HepG2 (cell line): Measurements from ENCODE around the gene PRDM12. TPM values are rescaled to one million over a fixed set of nuclear protein-coding genes. Genes with fewer than 3 reads are reported as not detected.

Experiments
- ATAD3A ChIP-seq: sonication (generic); formaldehyde crosslinking; IDR thresholded peaks from 2 replicates; pipeline ENCODE4 v1.4.0; 2020; ENCODE audit warnings: missing genetic modification reagents
- CBX5 ChIP-seq: sonication (generic); formaldehyde crosslinking; IDR thresholded peaks from 2 replicates; pipeline ENCODE4 v1.4.0; 2020; ENCODE audit warnings: missing genetic modification reagents, borderline replicate concordance
- HCFC1 ChIP-seq: fragments of 150-350 bp; IDR thresholded peaks from 2 replicates; pipeline ENCODE4 v1.6.1; 2014; ENCODE audit warnings: low read depth, low read length
- HIVEP1 ChIP-seq: sonication (generic); formaldehyde crosslinking; IDR thresholded peaks from 2 replicates; pipeline ENCODE4 v1.4.0; 2020; ENCODE audit warnings: mild to moderate bottlenecking, missing genetic modification reagents
- KDM1A ChIP-seq: IDR thresholded peaks from 2 replicates; pipeline ENCODE4 v1.6.1; 2016; ENCODE audit warnings: missing compliant biosample characterization
- MAZ ChIP-seq, 2 experiments: sonication (generic) in 1 of 2; formaldehyde crosslinking in 1 of 2; IDR thresholded peaks; 2 replicates each; pipeline versions ENCODE4 v1.5.0 to v1.6.1; 2012 to 2020; ENCODE audit warnings: low read depth in 2 of 2, mild to moderate bottlenecking in 2 of 2, borderline replicate concordance in 1 of 2, improper control_type of control experiment in 1 of 2, low read length in 1 of 2, missing genetic modification reagents in 1 of 2, moderate library complexity in 1 of 2
- RAD51 ChIP-seq: fragments of 450-650 bp; IDR thresholded peaks from 2 replicates; pipeline ENCODE4 v1.6.1; 2016; ENCODE audit warnings: borderline replicate concordance
- SMC3 ChIP-seq: IDR thresholded peaks from 2 replicates; pipeline ENCODE4 v1.6.1; 2011; ENCODE audit warnings: low read length, improper control_type of control experiment
- ZKSCAN8 ChIP-seq: IDR thresholded peaks from 2 replicates; pipeline ENCODE4 v1.6.1; 2016; ENCODE audit warnings: borderline replicate concordance, missing genetic modification reagents, missing compliant biosample characterization
- ZNF121 ChIP-seq: sonication (generic); formaldehyde crosslinking; IDR thresholded peaks from 2 replicates; pipeline ENCODE4 v1.5.0; 2020; ENCODE audit warnings: mild to moderate bottlenecking, missing genetic modification reagents
- ZNF230 ChIP-seq: sonication (generic); formaldehyde crosslinking; IDR thresholded peaks from 2 replicates; pipeline ENCODE4 v1.4.0; 2020; ENCODE audit warnings: mild to moderate bottlenecking, missing genetic modification reagents
- ZNF451 ChIP-seq: sonication (generic); formaldehyde crosslinking; IDR thresholded peaks from 2 replicates; pipeline ENCODE4 v1.5.0; 2020; ENCODE audit warnings: mild to moderate bottlenecking, missing genetic modification reagents
- ZSCAN20 ChIP-seq: sonication (generic); formaldehyde crosslinking; IDR thresholded peaks from 2 replicates; pipeline ENCODE4 v1.4.0; 2020; ENCODE audit warnings: missing genetic modification reagents, mild to moderate bottlenecking, borderline replicate concordance
- polyA plus RNA-seq, 8 experiments: library from polyadenylated mRNA; depleted of rRNA in 3 of 8; stranded (reverse) in 7 of 8; unstranded in 1 of 8; fragments of >200 nt; fragmentation: Illumina TruSeq in 4 of 8; extraction: Trizol in 4 of 8; gene quantifications; 2 replicates each; pipeline versions ENCODE4 v1.2.1 to v1.2.3, GENCODE V29; 2011 to 2016; ENCODE audit warnings: low read depth in 4 of 8, missing spikeins in 1 of 8, mixed read lengths in 1 of 8; ENCODE audit not compliant: insufficient read depth in 1 of 8
- total RNA-seq, 5 experiments: library from RNA; depleted of rRNA; stranded (reverse); fragments of >200 nt; fragmentation: Illumina TruSeq; extraction: Trizol; gene quantifications; 2 replicates each; pipeline ENCODE4 v1.2.3, GENCODE V29; 2016; ENCODE audit warnings: low read depth in 1 of 5
- TF ChIP-seq, protein P1 (sequence below): sonication (generic); formaldehyde crosslinking; conservative IDR thresholded peaks from 2 replicates; pipeline ENCODE4 v1.8.0; 2022; ENCODE audit warnings: low read depth, missing genetic modification reagents
- TF ChIP-seq, protein P2 (sequence below): sonication (generic); formaldehyde crosslinking; IDR thresholded peaks from 2 replicates; pipeline ENCODE4 v1.5.0; 2020; ENCODE audit warnings: missing genetic modification reagents
- TF ChIP-seq, protein P3 (sequence below), 2 experiments: IDR thresholded peaks; 2 replicates each; pipeline ENCODE4 v1.6.1; 2011 to 2012; ENCODE audit warnings: low read length in 2 of 2, borderline replicate concordance in 1 of 2, low read depth in 1 of 2, mild to moderate bottlenecking in 1 of 2, moderate library complexity in 1 of 2
- TF ChIP-seq, protein P4 (sequence below): sonication (generic); formaldehyde crosslinking; IDR thresholded peaks from 2 replicates; pipeline ENCODE4 v1.4.0; 2020; ENCODE audit warnings: missing genetic modification reagents

Gene PRDM12
- total and polyA plus RNA-seq, 2 of the 13 experiments (the other 11 are each of a cell fraction or from before 2014, with no cell fraction given) = 0.04 to 0.07 TPM

DNA sequence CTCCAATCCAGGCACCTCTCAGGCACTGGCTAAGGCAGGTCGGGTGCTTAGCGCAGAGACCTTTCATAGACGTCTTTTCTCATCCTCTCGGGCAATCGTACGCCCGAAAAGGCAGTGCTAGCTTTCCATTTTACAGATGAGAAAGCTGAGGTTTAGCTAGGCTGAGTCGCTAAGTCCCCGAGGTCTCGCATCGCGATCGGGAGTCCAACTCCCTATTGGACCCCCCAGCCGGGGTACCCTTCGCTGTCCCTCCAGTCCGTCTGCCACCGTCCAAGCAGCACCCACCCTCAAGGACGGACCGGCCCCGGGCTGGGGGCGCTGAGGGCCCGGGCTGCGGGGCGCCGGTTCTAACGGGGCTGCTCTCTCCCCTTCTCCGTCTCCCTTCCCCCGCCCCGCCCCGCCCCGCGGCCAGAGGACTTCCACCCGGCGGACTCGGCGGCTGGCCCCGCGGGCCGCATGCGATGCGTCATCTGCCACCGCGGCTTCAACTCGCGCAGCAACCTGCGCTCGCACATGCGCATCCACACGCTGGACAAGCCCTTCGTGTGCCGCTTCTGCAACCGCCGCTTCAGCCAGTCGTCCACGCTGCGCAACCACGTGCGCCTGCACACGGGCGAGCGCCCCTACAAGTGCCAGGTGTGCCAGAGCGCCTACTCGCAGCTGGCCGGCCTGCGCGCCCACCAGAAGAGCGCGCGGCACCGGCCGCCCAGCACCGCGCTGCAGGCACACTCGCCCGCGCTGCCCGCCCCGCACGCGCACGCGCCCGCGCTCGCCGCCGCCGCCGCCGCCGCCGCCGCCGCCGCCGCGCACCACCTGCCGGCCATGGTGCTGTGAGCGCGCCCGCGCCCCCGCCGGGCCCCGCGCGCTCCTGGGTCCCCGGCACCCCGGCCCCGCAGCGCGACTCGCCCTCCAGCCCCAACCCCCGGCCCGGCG lies 16.7 kb downstream of the PRDM12 start (continued):
- TF ChIP-seq HCFC1 (no peak), ZNF230 (CRISPR knock-in tag) (peak; percentile 61; the same call in 1 of the 2 replicates), KDM1A (CRISPR knock-in tag) (peak; percentile 70), ZSCAN20 (CRISPR knock-in tag) (peak; percentile 90; the same call in 1 of the 2 replicates), ZKSCAN8 (CRISPR knock-in tag) (peak; percentile 49; the same call in 1 of the 2 replicates), MAZ (IDR thresholded peaks at IDR 0.05; ENCODE audit: borderline replicate concordance, low read depth, low read length) (no peak), MAZ (CRISPR knock-in tag; IDR thresholded peaks at IDR 0.05; ENCODE audit: low read depth) (peak; percentile 92), ZNF451 (CRISPR knock-in tag) (0 out of 2 replicates have a peak, but pooled peaks have one; percentile 34), ATAD3A (CRISPR knock-in tag) (no peak), RAD51 (no peak), ZNF121 (CRISPR knock-in tag) (no peak), SMC3 (no peak), CBX5 (CRISPR knock-in tag) (no peak), HIVEP1 (CRISPR knock-in tag) (peak; percentile 77)
- TF ChIP-seq, protein P1, sequence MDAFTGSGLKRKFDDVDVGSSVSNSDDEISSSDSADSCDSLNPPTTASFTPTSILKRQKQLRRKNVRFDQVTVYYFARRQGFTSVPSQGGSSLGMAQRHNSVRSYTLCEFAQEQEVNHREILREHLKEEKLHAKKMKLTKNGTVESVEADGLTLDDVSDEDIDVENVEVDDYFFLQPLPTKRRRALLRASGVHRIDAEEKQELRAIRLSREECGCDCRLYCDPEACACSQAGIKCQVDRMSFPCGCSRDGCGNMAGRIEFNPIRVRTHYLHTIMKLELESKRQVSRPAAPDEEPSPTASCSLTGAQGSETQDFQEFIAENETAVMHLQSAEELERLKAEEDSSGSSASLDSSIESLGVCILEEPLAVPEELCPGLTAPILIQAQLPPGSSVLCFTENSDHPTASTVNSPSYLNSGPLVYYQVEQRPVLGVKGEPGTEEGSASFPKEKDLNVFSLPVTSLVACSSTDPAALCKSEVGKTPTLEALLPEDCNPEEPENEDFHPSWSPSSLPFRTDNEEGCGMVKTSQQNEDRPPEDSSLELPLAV (CRISPR knock-in tag) = no peak
- TF ChIP-seq, protein P2, sequence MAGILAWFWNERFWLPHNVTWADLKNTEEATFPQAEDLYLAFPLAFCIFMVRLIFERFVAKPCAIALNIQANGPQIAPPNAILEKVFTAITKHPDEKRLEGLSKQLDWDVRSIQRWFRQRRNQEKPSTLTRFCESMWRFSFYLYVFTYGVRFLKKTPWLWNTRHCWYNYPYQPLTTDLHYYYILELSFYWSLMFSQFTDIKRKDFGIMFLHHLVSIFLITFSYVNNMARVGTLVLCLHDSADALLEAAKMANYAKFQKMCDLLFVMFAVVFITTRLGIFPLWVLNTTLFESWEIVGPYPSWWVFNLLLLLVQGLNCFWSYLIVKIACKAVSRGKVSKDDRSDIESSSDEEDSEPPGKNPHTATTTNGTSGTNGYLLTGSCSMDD (CRISPR knock-in tag) = no peak
- TF ChIP-seq, protein P3, sequence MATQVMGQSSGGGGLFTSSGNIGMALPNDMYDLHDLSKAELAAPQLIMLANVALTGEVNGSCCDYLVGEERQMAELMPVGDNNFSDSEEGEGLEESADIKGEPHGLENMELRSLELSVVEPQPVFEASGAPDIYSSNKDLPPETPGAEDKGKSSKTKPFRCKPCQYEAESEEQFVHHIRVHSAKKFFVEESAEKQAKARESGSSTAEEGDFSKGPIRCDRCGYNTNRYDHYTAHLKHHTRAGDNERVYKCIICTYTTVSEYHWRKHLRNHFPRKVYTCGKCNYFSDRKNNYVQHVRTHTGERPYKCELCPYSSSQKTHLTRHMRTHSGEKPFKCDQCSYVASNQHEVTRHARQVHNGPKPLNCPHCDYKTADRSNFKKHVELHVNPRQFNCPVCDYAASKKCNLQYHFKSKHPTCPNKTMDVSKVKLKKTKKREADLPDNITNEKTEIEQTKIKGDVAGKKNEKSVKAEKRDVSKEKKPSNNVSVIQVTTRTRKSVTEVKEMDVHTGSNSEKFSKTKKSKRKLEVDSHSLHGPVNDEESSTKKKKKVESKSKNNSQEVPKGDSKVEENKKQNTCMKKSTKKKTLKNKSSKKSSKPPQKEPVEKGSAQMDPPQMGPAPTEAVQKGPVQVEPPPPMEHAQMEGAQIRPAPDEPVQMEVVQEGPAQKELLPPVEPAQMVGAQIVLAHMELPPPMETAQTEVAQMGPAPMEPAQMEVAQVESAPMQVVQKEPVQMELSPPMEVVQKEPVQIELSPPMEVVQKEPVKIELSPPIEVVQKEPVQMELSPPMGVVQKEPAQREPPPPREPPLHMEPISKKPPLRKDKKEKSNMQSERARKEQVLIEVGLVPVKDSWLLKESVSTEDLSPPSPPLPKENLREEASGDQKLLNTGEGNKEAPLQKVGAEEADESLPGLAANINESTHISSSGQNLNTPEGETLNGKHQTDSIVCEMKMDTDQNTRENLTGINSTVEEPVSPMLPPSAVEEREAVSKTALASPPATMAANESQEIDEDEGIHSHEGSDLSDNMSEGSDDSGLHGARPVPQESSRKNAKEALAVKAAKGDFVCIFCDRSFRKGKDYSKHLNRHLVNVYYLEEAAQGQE (IDR thresholded peaks at IDR 0.05; ENCODE audit: borderline replicate concordance in 1 of 2, low read depth in 1 of 2, low read length in 2 of 2) = no peak
- TF ChIP-seq, protein P4, sequence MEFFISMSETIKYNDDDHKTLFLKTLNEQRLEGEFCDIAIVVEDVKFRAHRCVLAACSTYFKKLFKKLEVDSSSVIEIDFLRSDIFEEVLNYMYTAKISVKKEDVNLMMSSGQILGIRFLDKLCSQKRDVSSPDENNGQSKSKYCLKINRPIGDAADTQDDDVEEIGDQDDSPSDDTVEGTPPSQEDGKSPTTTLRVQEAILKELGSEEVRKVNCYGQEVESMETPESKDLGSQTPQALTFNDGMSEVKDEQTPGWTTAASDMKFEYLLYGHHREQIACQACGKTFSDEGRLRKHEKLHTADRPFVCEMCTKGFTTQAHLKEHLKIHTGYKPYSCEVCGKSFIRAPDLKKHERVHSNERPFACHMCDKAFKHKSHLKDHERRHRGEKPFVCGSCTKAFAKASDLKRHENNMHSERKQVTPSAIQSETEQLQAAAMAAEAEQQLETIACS = peak; percentile 93
